Measurements from ENCODE around the gene GMEB1. TPM values are rescaled to one million over a fixed set of nuclear protein-coding genes. Genes with fewer than 3 reads are reported as not detected.
A peak's percentile ranks its signal among the peaks of the same experiment; 100 is the strongest.
"Not testable (repeated sequence)": the region's sequence is repeated elsewhere in the genome, so short reads cannot be mapped to it uniquely, and the experiment has no call there.

GMEB1 gene
- total RNA-seq, 3 donors from 2014 or later = 12.5 to 13.9 (median 13.0) TPM

DNA sequence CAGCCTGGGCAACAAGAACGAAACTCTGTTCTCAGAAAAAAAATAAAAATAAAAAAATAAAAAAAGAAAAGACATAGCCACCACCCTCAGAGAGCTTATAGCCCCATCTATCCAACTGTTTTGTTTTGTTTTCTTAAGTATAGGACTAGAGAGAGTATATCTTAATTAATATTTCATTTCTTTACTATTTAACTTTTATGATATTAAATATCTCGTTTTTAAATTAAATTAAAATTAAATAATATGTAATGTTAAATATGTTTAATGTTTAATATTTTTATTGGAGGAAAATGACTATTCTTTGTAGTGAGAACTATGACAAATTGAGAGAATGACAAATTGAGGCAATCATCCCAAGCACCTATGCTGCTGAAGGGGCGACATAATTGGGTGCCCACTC, 35.0 kb downstream of the GMEB1 start:
- no peak for ATAC-seq
- no peaks in the 10 kb centered on the region for H3K9me3 ChIP-seq
- intact Hi-C loops (cut with DNase I, micrococcal nuclease) = no loop called here
- DNase-seq = no peak
- no peaks in the 10 kb centered on the region for H3K4me1 ChIP-seq (ENCODE audit: low read depth)
- no peak overlapping the region for H3K4me3 ChIP-seq
- H3K36me3 ChIP-seq (ENCODE audit: low read depth) = no peaks in the 10 kb centered on the region
- TF ChIP-seq, protein P1, sequence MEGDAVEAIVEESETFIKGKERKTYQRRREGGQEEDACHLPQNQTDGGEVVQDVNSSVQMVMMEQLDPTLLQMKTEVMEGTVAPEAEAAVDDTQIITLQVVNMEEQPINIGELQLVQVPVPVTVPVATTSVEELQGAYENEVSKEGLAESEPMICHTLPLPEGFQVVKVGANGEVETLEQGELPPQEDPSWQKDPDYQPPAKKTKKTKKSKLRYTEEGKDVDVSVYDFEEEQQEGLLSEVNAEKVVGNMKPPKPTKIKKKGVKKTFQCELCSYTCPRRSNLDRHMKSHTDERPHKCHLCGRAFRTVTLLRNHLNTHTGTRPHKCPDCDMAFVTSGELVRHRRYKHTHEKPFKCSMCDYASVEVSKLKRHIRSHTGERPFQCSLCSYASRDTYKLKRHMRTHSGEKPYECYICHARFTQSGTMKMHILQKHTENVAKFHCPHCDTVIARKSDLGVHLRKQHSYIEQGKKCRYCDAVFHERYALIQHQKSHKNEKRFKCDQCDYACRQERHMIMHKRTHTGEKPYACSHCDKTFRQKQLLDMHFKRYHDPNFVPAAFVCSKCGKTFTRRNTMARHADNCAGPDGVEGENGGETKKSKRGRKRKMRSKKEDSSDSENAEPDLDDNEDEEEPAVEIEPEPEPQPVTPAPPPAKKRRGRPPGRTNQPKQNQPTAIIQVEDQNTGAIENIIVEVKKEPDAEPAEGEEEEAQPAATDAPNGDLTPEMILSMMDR (IDR thresholded peaks at IDR 0.05) = no peak

DNA sequence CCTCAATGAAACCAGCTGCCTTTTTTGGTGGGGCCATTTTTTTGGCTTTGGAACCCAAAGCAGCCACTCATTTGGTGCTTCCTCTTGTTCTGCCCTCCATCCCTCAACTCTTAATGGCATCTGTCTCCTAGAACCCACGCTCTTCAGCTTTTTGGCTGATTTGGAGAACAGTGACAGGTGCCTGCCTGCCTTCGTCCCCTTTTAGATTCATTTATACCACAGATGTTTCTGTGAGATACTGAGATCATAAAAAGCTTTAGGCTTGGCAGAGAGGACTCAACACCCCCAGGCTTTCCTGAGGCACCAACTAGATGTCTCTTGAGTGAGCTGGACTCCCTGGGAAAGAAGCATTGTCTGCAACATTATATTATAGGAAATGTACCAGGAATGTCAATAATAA, 47.8 kb downstream of the GMEB1 start:
- no peaks in the 10 kb centered on the region for H3K36me3 ChIP-seq (ENCODE audit: low read depth)
- intact Hi-C loops (cut with DNase I, micrococcal nuclease) = no loop called here
- TF ChIP-seq, protein P1 (IDR thresholded peaks at IDR 0.05) = no peak

DNA sequence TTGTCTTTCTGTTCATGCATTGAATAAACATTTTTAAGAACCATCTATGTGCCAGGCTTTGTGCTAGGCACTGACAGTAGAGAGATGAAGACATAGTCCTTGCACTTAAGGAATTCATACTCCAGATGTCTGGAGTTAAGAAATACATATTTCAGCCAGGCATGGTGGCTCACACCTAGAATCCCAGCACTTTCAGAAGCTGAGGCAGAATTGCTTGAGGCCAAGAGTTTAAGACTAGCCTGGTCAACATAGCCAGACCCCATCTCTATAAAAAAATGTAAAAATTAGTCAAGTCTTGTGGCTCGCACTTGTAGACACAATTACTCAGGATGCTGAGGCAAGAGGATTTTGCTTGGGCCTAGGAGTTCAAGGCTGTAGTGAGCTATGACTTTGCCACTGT, 49.6 kb downstream of the GMEB1 start:
- intact Hi-C loops (cut with DNase I, micrococcal nuclease) = no loop called here
- no peaks in the 10 kb centered on the region for H3K9me3 ChIP-seq
- TF ChIP-seq, protein P1 (IDR thresholded peaks at IDR 0.05) = no peak
- H3K36me3 ChIP-seq (ENCODE audit: low read depth) = no peaks in the 10 kb centered on the region
- no peak overlapping the region for H3K4me3 ChIP-seq
- ATAC-seq (no peak), DNase-seq (no peak)
- no peaks in the 10 kb centered on the region for H3K4me1 ChIP-seq (ENCODE audit: low read depth)

More for the DNA sequence above, 47.8 kb downstream of the GMEB1 start:
- ATAC-seq = no peak
- no peak for DNase-seq
- Histone ChIP-seq H3K9me3 (no peaks in the 10 kb centered on the region), H3K4me1 (ENCODE audit: low read depth) (no peaks in the 10 kb centered on the region), H3K4me3 (no peak overlapping the region)

DNA sequence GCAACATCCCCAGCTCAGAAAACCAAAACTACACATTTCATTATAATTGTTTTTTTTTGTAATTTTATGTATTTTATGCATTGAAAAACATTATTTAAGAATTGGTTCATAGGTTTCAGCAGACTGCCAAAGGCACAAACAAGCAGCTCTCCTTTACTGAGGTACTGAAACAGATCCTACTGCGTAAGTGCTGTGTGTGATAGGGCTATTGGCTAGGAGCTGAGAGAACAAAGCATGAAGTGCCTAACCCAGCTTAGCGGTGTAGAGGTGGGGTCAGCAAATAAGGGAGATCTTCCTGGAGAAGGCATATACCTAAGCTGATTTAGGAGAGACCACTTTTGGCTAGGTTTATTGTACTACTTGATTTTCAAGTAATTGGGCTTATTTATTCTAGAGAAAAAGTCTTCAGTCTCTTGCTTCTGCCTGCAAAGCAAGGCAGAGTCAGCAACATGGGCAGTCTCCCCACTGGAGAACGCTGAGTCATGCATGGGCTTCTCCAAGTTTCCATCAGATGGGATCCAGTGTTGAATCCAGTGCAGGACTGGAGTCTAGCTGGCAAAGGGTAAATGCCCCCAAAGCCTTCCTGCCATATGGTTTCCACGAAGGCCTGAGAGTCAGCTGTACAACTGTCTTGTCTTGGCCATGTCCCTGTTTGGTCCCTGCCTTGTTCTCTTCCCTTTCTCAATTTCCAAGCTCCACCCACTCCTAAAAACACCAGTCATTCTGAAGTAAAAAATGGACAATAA, 50.2 kb downstream of the GMEB1 start:
- ATAC-seq (no peak), DNase-seq (no peak)
- no peaks in the 10 kb centered on the region for H3K4me1 ChIP-seq (ENCODE audit: low read depth)
- intact Hi-C loops (cut with DNase I, micrococcal nuclease) = no loop called here
- H3K4me3 ChIP-seq = no peak overlapping the region
- no peaks in the 10 kb centered on the region for H3K9me3 ChIP-seq
- TF ChIP-seq, protein P1 (IDR thresholded peaks at IDR 0.05) = no peak
- no peaks in the 10 kb centered on the region for H3K36me3 ChIP-seq (ENCODE audit: low read depth)

DNA sequence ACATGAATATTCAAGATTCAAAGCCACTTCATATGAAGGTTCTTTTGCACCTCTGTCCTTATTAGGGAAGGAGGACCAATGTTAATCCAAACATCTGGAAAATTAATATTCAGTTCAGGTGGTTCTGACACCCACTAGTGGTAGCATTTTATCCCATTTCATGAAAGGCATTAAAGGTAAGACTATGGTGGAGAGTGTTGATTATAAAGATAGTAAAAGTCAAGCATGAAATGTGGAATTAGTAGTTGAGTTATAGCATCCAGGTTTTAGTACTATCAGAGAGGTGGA, 50.7 kb downstream of the GMEB1 start:
- Histone ChIP-seq H3K36me3 (ENCODE audit: low read depth) (no peaks in the 10 kb centered on the region), H3K4me1 (ENCODE audit: low read depth) (no peaks in the 10 kb centered on the region), H3K9me3 (no peaks in the 10 kb centered on the region), H3K4me3 (no peak overlapping the region)
- no peak for DNase-seq
- TF ChIP-seq, protein P1 (IDR thresholded peaks at IDR 0.05) = no peak
- intact Hi-C loops (cut with DNase I, micrococcal nuclease) = no loop called here
- ATAC-seq = no peak

DNA sequence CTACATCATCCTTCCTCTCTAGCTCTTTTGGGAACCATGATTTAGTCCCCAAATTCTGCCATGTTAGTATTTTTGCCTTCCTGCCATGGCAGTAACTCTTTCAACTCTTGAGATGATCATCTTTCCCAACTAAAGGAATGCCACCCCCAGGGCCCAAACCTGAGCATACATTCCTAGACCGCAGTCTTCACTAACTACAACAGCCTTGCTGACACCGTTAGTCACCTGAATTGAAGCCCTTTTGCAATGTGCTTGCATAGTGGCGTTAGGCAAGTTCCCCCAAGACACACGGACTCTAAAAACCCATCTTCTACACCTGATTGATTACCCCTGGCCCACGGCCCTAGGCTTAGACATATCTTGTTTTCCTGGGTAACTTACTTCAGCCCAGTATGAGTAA, 51.8 kb downstream of the GMEB1 start:
- Histone ChIP-seq H3K4me3 (no peak overlapping the region), H3K4me1 (ENCODE audit: low read depth) (no peaks in the 10 kb centered on the region), H3K9me3 (no peaks in the 10 kb centered on the region), H3K36me3 (ENCODE audit: low read depth) (no peaks in the 10 kb centered on the region)
- no peak for DNase-seq
- intact Hi-C loops (cut with DNase I, micrococcal nuclease) = no loop called here
- ATAC-seq = no peak
- TF ChIP-seq, protein P1 (IDR thresholded peaks at IDR 0.05) = no peak

DNA sequence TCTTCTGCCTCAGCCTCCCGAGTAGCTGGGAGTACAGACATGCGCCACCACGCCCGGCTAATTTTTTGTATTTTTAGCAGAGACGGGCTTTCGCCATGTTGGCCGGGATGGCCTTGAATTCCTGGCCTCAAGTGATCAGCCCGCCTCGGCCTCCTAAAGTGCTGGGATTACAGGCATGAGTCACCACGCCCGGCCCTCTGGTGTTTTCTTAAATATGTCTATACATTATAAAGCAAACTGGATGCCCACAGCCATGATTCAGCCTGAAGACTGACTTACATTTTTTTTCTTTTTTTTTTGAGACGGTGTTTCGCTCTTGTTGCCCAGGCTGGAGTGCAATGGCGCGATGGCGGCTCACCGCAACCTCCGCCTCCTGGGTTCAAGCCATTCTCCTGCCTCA, 53.3 kb downstream of the GMEB1 start:
- H3K4me1 ChIP-seq (ENCODE audit: low read depth); H3K4me3 ChIP-seq; H3K36me3 ChIP-seq (ENCODE audit: low read depth); intact Hi-C loops (cut with DNase I, micrococcal nuclease); H3K9me3 ChIP-seq; DNase-seq; ATAC-seq: not testable (repeated sequence)

DNA sequence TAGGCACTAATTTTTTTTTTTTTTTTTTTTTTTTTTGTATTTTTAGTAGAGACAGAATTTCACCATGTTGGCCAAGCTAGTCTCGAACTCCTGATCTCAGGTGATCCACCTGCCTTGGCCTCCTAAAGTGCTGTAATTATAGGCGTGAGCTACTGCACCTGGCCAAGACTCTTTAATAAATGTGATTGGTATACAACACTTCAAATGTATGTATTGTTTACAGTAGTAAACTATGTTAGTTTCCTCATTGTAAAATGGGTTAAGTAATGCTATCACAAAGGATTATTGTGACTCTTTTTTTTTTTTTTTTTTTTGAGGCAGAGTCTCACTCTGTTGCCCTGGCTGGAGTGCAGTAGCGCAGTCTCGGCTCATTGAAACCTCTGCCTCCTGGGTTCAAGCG, 56.8 kb downstream of the GMEB1 start:
- intact Hi-C loops (cut with DNase I, micrococcal nuclease); H3K4me3 ChIP-seq; H3K4me1 ChIP-seq (ENCODE audit: low read depth); H3K36me3 ChIP-seq (ENCODE audit: low read depth); H3K9me3 ChIP-seq; DNase-seq: not testable (repeated sequence)
- peak; percentile 93 for ATAC-seq

Measured in mucosa of descending colon (tissue), 3 donors.